T-helper 2 cell treated with Interferon-gamma antibody and Interleukin-4, amounts not matched to agents 5 μg/mL and 100 μg/mL, for 36 hours (primary cell): ENCODE measurements around the gene SENP8.

Experiments
- DNase-seq: peaks from one replicate; pipeline ENCODE4 v3.0.0; 2021; ENCODE audit warnings: low spot score
- H3K27ac Mint-ChIP-seq: one replicate; pipeline ENCODE4 v1.8.0; 2021; ENCODE audit warnings: mild to moderate bottlenecking, mixed read lengths
- H3K27me3 Mint-ChIP-seq: one replicate; pipeline ENCODE4 v1.8.0; 2021; ENCODE audit warnings: low read depth, mixed read lengths
- H3K36me3 Mint-ChIP-seq: one replicate; pipeline ENCODE4 v1.8.0; 2021; ENCODE audit warnings: low read depth, mixed read lengths
- H3K4me1 Mint-ChIP-seq: one replicate; pipeline ENCODE4 v1.8.0; 2021; ENCODE audit warnings: low read depth, mixed read lengths
- H3K4me3 Mint-ChIP-seq: one replicate; pipeline ENCODE4 v1.8.0; 2022; ENCODE audit warnings: mild to moderate bottlenecking, moderate library complexity, mixed read lengths
- H3K9me3 Mint-ChIP-seq: one replicate; pipeline ENCODE4 v1.8.0; 2021; ENCODE audit warnings: mixed read lengths

Gene SENP8

DNA sequence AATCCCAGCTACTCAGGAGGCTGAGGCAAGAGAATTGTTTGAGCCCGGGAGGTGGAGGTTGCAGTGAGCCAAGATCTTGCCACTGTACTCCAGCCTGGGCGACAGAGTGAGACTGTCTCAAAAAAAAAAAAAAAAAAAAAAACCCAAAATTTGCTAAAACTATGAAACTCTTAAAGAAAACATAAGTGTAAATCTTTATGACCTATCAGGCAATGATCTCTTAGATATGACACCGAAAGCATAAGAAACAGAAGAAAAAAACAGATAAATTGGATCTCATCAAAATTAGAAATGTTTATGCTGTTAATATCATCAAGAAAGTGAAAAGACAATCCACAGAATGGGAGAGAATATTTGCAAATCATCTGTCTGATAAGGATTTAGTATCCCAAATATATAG is 64.0 kb downstream of the SENP8 start:
- no peaks in the 10 kb centered on the region for H3K36me3 Mint-ChIP-seq
- H3K4me3 Mint-ChIP-seq: no peak overlapping the region
- H3K27me3 Mint-ChIP-seq: peaks cover 41% of the 10 kb centered on the region
- no peak for DNase-seq
- peaks cover 2% of the 10 kb centered on the region for H3K4me1 Mint-ChIP-seq
- no peak overlapping the region for H3K27ac Mint-ChIP-seq
- H3K9me3 Mint-ChIP-seq: no peaks in the 10 kb centered on the region

- peaks cover 41% of the 10 kb centered on the region for H3K27me3 Mint-ChIP-seq
- no peaks in the 10 kb centered on the region for H3K36me3 Mint-ChIP-seq
- H3K27ac Mint-ChIP-seq: no peak overlapping the region
- H3K9me3 Mint-ChIP-seq: no peaks in the 10 kb centered on the region
- peaks cover 2% of the 10 kb centered on the region for H3K4me1 Mint-ChIP-seq
- H3K4me3 Mint-ChIP-seq: no peak overlapping the region
- no peak for DNase-seq
Observed at GRCh38 chr15:72182673-72183072, 64.5 kb downstream of the SENP8 start.

GRCh38 chr15:72183781-72184164 is 65.6 kb downstream of the SENP8 start:
- Mint-ChIP-seq H3K36me3 (no peaks in the 10 kb centered on the region), H3K27ac (no peak overlapping the region), H3K4me1 (peaks cover 2% of the 10 kb centered on the region), H3K27me3 (peaks cover 46% of the 10 kb centered on the region), H3K9me3 (no peaks in the 10 kb centered on the region), H3K4me3 (no peak overlapping the region)
- no peak for DNase-seq

GRCh38 chr15:72184165-72184811 is 66.1 kb downstream of the SENP8 start:
- Mint-ChIP-seq H3K27ac (no peak overlapping the region), H3K4me3 (no peak overlapping the region), H3K36me3 (no peaks in the 10 kb centered on the region), H3K9me3 (no peaks in the 10 kb centered on the region), H3K27me3 (peaks cover 49% of the 10 kb centered on the region), H3K4me1 (peaks cover 2% of the 10 kb centered on the region)
- DNase-seq: no peak

GRCh38 chr15:72189250-72189902 is 71.2 kb downstream of the SENP8 start:
- Mint-ChIP-seq H3K4me3 (no peak overlapping the region), H3K36me3 (no peaks in the 10 kb centered on the region)

DNA sequence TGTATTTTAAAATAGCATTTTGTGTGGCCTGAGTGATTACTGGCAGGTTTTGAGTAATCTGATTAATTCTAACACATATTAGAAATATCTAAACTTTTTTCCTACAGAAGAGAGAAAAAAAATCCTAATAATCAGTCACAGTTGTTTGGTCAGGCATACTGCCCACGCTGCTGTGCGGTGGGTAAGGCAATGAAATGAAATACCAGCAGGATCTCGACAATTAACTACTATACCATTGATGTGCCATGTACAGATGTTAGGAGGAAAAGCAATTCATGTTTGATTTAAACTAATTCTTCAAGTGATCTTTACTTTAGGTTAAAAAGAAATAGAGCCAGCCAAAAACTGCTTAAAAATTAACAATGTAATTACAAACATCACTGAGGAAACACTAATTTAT is 74.2 kb downstream of the SENP8 start:
- H3K4me1 Mint-ChIP-seq: peaks cover 2% of the 10 kb centered on the region
- no peak for DNase-seq
- H3K4me3 Mint-ChIP-seq: no peak overlapping the region
- H3K36me3 Mint-ChIP-seq: no peaks in the 10 kb centered on the region
- peaks cover 35% of the 10 kb centered on the region for H3K27me3 Mint-ChIP-seq
- no peak overlapping the region for H3K27ac Mint-ChIP-seq
- no peaks in the 10 kb centered on the region for H3K9me3 Mint-ChIP-seq

More at GRCh38 chr15:72189250-72189902, 71.2 kb downstream of the SENP8 start:
- no peak for DNase-seq
- peaks cover 2% of the 10 kb centered on the region for H3K4me1 Mint-ChIP-seq
- no peak overlapping the region for H3K27ac Mint-ChIP-seq
- H3K9me3 Mint-ChIP-seq: no peaks in the 10 kb centered on the region
- peaks cover 40% of the 10 kb centered on the region for H3K27me3 Mint-ChIP-seq
